Liver (tissue), 3 donors: ENCODE data around the gene ITPRIPL2.

Source experiments
- GABPA ChIP-seq, 2 donors: IDR thresholded peaks in 1 of 2; conservative IDR thresholded peaks in 1 of 2; 2 replicates each; pipeline ENCODE4 v1.6.1; 2016; ENCODE audit warnings: antibody characterized with exemption in 2 of 2, mild to moderate bottlenecking in 1 of 2, moderate library complexity in 1 of 2
- TF ChIP-seq, protein P1 (sequence below): fragments of 150-350 bp; IDR thresholded peaks from 2 replicates; pipeline ENCODE4 v1.5.1; 2017; ENCODE audit warnings: improper control_type of control experiment, low read depth, low read length; ENCODE audit not compliant: missing input control
- TF ChIP-seq, protein P2 (sequence below): IDR thresholded peaks from 2 replicates; pipeline ENCODE4 v1.6.1; 2016; ENCODE audit warnings: antibody characterized with exemption
- donor health status: healthy.
- donor health status: healthy.

DNA sequence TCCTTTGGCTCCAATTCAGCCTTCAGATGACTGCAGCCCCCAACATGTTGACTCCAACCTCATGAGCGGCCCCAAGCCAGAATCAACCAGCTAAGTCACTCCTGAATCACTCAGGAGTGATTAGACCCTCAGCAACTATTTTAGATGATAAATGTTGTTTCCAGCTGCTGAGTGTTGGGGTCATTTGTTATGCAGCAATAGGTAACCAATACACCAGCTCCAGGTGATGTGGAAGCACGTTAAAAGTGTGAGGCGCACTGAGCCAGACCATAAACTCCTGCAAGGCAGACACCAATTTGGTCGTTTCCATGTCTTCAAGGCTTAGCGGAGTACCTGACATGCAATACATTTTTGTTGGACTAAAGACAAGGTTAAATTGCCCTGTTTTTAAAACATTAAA, 28.9 kb upstream of the ITPRIPL2 start:
- TF ChIP-seq, protein P1, sequence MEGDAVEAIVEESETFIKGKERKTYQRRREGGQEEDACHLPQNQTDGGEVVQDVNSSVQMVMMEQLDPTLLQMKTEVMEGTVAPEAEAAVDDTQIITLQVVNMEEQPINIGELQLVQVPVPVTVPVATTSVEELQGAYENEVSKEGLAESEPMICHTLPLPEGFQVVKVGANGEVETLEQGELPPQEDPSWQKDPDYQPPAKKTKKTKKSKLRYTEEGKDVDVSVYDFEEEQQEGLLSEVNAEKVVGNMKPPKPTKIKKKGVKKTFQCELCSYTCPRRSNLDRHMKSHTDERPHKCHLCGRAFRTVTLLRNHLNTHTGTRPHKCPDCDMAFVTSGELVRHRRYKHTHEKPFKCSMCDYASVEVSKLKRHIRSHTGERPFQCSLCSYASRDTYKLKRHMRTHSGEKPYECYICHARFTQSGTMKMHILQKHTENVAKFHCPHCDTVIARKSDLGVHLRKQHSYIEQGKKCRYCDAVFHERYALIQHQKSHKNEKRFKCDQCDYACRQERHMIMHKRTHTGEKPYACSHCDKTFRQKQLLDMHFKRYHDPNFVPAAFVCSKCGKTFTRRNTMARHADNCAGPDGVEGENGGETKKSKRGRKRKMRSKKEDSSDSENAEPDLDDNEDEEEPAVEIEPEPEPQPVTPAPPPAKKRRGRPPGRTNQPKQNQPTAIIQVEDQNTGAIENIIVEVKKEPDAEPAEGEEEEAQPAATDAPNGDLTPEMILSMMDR, result no peak
- TF ChIP-seq, protein P2, sequence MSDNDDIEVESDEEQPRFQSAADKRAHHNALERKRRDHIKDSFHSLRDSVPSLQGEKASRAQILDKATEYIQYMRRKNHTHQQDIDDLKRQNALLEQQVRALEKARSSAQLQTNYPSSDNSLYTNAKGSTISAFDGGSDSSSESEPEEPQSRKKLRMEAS, result no peak
- no peak for TF ChIP-seq GABPA (IDR thresholded peaks at IDR 0.05 in 1 of 2, conservative IDR thresholded peaks at IDR 0.05 in 1 of 2)
